NOMO-1 treated with DMSO at 0.1 percent for 48 hours (cell line): ENCODE data around the gene PACSIN1.
A peak's percentile ranks its signal among the peaks of the same experiment; 100 is the strongest.
"Not testable (repeated sequence)": the region's sequence is repeated elsewhere in the genome, so short reads cannot be mapped to it uniquely, and the experiment has no call there.

Experiments
- DNase-seq: peaks from one replicate; lab custom pipeline; 2025; ENCODE audit not compliant: unreplicated experiment; lab: John Stamatoyannopoulos, UW

PACSIN1 gene

DNA sequence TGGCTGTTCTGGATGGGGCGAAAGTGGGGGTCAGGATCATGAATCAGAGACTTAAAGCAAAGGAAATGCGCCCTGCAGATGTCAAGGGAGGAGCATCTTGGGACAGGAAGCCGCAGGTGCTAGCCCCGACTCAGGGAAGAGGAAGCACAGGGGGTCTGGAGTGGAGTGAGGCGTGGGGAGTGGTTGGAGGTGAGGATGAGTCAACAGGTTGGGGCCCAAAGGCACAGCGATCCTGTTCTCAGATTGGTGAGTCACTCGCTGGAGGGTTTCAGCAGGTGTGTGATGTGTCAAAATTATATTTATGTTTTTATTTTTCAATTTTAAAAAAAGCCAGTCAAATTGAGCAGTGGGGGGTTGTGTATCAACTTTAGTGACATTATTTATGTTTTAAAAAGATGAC lies 19.0 kb downstream of the PACSIN1 start:
- peak; percentile 20 for DNase-seq

GRCh38 chr6:34485321-34486060 lies 19.6 kb downstream of the PACSIN1 start:
- DNase-seq, result no peak

- no peak for DNase-seq
These were observed 20.3 kb downstream of the PACSIN1 start for GRCh38 chr6:34486106-34486740.

DNA sequence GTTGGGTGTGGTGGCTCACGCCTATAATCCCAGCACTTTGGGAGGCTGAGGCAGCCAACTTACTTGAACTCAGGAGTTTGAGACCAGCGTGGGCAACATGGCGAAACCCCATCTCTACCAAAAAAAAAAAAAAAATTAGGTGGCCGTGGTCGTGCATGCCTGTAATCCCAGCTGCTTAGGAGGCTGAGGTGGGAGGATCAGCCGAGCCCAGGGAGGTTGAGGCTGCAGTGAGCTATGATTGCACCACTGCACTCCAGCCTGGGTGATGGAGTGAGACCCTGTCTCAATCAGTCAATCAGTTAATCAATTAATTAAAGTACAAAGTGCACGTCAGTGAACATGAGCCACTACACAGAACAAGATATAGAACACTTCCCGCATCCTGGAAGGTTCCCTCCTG lies 21.0 kb downstream of the PACSIN1 start:
- not testable (repeated sequence) for DNase-seq

- DNase-seq, result no peak
These were observed 21.7 kb downstream of the PACSIN1 start for GRCh38 chr6:34487536-34487935.

- no peak for DNase-seq
These were observed 23.4 kb downstream of the PACSIN1 start for GRCh38 chr6:34489207-34489805.

GRCh38 chr6:34490390-34491090 lies 24.7 kb downstream of the PACSIN1 start:
- DNase-seq, result no peak

DNA sequence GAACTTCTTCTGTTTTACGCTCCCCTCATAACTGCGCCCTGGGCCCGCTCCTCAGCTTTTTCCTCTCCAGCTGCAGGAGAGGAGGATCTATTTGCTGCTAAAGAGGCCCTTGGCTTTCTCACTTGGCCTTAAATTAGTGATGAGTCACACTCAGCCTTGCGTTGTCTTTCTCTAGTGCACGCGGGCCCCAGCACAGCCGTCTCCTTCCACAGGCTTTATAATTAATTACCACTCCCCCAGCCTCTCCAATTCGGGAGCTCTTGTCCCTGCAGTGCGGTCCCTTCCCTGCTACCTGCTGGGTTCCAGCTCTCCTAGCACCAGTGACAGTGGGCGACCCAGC lies 25.2 kb downstream of the PACSIN1 start:
- peak; percentile 45 for DNase-seq

GRCh38 chr6:34493344-34493743 lies 27.5 kb downstream of the PACSIN1 start:
- no peak for DNase-seq

DNA sequence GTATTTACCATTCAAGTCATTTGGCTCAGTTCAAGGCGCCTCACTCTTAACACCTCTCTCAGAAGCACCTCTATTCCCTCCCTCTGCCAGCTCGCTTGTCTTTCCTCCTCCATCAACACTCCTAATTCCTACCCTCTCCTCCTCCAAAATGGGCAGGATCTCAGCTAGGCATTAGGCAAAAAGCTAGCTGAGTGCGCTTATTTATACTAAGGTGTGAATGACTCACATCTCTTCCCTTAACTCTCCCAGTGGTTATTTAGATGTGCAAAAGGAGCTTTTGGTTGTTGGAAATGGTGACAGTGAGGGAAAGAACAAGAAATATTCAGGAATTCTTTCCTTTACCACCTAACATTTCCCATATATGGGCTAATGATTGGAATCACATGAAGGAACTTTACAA lies 29.1 kb downstream of the PACSIN1 start:
- no peak for DNase-seq

DNA sequence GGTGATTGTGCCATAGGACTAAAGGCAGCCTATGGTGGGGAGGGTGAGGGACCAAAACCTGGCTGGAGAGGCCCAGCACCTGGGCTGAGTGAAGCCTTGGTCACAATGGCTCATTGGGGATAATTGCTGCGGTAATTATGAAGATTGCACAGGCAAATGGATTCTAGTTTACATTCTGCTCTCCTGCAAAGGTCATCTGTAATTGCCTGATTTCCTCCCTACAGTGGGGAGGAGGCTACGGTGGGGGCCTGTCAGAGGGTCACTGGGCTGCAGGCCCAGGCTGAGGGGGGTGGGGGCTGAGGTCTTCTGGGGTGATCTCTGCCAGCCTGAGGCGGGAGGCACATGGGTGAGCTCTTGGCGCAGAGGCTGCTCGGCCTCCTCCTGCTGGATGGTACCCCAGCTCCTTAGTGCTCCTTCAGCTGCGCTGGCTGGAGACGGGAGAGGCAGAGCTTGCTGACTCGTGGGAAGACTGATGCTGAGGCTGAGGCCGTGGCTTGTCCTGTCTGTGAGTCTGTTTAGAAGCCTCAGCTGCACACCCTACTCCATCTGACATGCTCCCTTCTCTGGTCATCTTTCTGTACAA lies 30.3 kb downstream of the PACSIN1 start:
- DNase-seq, result no peak

- DNase-seq, result no peak
These were observed 31.5 kb downstream of the PACSIN1 start for GRCh38 chr6:34497411-34497810.

GRCh38 chr6:34506718-34507117 lies 40.8 kb downstream of the PACSIN1 start:
- DNase-seq, result no peak

DNA sequence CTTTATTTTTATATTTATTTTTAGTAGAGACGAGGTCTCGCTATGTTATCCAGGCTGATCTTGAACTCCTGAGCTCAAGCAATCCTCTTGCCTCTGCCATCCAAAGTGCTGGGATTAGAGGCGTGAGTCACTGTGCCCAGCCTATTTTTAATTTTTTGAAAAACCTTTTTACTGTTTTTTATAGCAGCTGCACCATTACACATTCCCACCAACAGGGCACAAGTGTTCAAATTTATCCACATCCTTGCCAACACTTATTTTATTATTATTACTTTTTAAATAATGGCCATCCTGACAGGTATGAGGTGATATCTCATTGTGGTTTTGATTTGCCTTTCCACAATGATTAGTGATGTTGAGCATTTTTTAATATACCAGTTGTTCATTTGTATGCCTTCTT lies 42.5 kb downstream of the PACSIN1 start:
- no peak for DNase-seq

DNA sequence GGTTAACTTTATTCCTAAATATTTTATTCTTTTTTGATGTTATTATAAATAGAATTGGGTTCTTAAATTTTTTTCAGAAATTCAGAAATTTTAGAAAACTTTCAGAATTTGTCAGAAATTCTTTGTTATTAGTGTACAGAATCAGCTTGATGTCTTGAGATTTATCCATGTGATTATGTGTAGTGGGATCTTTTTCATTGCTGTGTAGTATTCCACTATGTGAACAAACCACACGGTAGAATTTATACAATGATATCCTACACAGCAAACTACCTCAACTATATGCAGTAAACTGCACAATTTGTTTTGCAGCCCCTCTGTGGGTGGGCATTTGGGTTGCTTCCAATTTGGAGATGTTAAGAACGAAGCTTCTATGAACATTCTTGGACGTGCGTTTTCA lies 43.9 kb downstream of the PACSIN1 start:
- no peak for DNase-seq

GRCh38 chr6:34510299-34510698 lies 44.4 kb downstream of the PACSIN1 start:
- DNase-seq, result no peak

DNA sequence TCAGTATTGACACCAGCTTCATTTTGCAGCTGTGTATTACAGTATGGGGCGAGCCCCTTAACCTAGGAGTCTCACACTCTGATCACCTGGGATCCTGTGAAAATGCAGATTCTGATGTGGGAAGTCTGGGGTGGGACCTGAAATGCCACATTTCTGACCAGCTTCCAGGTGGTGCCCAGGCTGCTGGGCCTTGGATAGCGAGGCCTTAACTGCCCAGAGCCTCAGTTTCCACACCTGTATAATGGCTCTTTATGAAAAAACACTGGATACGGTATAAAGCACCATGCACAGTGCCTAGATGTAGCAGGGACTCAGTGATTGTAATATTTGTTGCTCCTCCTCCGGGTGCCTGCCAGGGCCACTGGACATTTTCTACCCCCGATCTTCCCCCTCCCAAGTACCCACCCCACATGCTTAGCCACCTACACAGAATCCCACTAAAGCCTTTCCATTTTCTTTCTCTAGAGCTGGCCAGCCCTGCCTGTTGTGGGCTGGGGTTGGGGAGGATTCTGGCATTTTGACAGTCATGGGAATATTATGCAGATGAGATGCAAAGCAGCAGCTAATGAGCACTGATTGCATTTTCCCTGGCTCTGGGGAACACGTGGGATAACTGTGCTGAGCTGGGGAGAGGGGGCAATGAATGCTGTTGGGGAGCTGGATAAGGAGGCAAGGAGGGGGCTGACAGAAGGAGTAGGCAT lies 45.5 kb downstream of the PACSIN1 start:
- DNase-seq, result no peak

GRCh38 chr6:34511915-34512737 lies 46.2 kb downstream of the PACSIN1 start:
- no peak for DNase-seq

GRCh38 chr6:34512738-34513115 lies 46.9 kb downstream of the PACSIN1 start:
- no peak for DNase-seq

- DNase-seq, result no peak
These were observed 47.8 kb downstream of the PACSIN1 start for GRCh38 chr6:34513646-34514045.
